HG03103 (cell line): ENCODE data around the gene OR7C2.
"Not testable (repeated sequence)": the region's sequence is repeated elsewhere in the genome, so short reads cannot be mapped to it uniquely, and the experiment has no call there.

Experiments used
- ATAC-seq: cut with Tn5 transposase; IDR thresholded peaks from one replicate; pipeline ENCODE4 v1.9.1; 2021; ENCODE audit warnings: low read depth; ENCODE audit not compliant: unreplicated experiment

OR7C2 gene

DNA sequence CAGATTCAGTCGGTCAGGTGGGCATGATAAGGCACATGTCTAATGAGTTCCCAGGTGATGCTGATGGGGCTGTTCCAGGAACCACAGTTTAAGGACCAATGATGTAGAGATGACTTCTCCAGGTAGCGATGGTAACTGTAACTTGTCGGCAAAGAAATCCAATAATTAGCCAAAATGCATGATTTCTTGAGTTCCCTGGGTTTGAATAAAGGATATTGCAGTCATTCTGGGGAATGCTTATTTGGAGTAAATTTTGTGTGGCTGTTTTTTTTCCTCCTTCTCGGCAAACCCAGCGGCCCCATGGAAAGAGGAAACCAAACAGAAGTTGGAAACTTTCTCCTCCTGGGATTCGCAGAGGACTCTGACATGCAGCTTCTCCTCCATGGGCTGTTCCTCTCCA, at the start of gene OR7C2:
OR7C2 (plus strand) TSS at position 301 of the 400 bp plus-strand sequence; CDS start at position 301, 0 bp downstream.
- ATAC-seq, result no peak

DNA sequence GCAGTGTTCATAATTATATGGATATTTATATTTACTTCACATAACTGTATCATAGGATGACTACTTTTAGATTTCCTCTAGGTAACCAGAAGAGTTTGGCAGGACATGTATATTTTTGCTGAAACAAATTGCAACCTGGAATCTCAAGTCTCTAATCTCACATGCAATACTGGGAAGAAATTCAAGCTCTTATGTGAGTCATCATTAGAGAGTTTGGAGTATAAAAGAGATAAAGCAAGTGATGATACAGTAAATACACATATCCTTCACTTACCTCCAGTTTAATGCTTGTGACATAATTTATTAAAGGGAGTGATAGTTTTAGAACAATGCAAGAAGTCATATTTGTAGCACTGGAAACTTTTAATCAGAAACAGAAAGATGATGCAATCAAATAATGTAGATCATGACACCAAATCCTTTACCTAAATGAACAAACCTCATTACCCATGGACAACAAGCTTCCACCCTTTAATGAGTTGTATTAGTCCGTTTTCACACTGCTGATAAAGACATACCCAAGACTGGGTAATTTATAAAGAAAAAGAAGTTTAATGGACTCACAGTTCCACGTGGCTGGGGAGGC, 39.5 kb upstream of the OR7C2 start:
- ATAC-seq, result no peak

DNA sequence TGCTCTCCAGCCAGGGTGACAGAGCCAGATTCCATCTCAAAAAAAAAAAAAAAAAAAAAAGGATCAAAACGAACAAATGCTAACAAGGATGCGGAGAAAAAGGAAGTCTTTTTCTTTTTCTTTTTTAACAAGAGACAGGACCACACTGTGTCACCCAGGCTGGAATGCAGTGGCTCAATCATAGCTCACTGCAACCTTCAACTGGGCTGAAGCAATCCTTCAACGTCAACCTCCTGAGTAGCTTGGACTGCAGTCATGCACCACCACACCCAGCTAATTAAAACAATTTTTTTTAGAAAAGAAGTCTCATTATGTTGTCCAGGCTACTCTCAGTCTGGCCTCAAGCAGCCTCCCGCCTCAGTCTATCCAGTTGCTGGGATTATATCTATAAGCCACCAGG, 34.6 kb upstream of the OR7C2 start:
- no peak for ATAC-seq

DNA sequence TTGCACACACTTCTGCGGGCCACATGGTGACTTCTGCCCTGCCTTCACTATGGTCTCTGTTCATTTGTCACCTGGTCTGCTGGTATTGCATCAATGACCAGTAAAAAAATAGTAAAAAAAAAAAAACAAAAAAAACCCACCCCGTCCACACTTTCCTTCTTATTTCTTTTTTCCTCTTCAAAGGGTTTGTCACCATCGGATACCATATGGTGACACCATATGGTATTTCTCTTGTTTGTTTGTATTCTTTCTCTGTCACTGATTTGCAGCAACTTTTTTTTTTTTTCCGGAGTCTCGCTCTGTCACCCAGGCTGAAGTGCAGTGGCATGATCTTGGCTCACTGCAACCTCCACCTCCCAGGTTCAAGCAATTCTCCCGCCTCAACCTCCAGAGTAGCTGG, 26.2 kb upstream of the OR7C2 start:
- ATAC-seq, result no peak

DNA sequence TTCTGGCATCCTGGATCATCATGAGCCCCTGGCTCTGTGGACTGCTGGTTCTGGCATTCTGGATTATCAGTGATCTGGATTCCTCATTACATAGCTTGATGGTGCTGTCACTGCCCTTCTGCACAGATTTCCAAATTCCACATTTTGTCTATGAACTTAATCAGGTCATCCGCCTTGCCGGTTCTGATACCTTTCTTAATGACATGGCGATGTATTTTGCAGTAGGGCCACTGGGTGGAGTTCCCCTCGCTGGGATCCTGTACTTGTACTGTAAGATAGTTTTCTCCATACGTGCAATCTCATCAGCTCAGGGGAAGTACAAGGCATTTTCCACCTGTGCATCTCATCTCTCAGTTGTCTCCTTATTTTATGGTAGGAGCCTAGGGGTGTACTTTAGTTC, 24.4 kb upstream of the OR7C2 start:
- no peak for ATAC-seq

DNA sequence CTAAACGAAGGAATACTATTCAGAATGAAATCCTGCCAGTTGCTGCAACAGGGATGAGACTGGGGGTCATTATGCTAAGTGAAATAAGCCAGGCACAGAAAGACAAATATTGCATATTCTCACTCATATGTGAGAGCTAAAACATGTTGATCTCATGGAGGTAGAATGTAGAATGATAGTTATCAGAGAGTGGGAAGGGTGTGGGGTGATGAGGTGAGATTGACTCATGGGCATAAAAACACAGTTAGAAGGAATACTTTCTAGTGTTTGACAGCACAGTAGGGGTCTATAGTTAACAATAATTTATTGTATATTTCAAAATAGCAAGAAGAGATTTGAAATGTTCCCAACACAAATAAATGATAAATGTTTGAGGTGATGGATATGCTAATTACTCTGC, 7.8 kb upstream of the OR7C2 start:
- no peak for ATAC-seq

DNA sequence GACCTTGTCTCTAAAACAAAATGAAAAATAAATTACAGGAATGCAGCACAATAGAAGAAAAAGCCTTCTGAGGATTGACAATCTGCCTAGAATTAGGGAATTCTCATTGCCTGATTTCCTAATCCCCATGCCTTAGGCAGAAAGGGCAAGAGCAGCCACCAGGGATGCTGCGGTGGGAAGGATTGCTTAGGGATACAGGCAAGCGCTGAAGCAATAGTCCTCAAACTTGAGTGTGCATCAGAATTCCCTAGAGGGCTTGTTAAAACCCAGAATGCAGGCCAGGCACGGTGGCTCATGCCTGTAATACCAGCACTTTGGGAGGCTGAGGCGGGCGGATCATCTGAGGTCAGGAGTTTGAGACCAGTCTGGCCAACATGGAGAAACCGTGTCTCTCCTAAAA, 1.0 kb upstream of the OR7C2 start:
- ATAC-seq, result no peak

DNA sequence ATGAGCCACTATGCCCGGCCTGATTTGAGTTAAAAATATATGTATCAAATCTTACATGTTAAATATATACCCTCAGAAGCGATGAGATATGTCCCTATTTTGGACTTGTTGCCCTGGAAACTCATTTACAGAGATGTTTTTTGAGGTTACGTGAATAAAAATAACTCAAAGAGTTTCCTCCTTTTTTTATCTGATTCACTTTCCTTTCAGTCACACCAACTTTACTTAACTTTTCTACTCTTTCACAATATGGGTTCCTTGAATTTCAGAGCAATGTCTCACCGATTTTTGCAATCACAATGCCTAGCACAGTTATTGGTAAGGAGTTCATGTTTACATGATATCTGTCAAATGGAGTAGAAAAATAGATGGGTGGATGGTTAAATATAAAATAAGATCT, 2.3 kb downstream of the OR7C2 start:
- no peak for ATAC-seq

DNA sequence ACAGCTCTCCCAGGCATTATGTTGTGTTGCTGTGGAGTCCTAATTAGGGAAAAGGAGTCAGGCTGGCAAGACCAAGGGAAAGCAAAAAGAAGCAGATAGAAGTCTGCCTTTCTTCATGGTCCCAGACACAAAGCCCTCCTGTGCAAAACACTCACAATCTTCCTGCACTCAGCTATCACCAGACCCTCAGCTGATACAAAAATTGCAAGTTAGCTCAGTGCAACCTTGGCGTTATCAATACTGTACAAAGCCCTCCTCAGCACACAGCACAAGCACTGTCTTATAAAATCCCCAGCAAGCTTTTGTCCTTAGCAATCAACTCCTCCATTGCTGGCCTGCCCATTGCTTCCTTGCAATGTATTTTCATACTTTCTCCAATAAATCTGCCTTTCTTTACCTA, 3.2 kb downstream of the OR7C2 start:
- no peak for ATAC-seq

DNA sequence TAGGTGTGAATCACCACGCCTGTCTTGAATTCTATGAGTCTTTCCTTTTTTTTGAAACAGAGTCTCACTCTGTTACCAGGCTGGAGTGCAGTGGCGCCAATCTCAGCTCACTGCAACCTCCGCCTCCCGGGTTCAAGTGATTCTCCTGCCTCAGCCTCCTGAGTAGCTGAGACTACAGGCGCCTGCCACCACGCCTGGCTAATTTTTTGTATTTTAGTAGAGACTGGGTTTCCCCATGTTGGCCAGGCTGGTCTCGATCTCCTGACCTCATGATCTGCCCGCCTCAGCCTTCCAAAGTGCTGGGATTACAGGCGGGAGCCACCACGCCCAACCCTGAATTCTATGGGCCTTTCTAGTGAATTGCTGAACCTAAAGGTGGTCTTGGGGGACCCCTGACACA, 8.1 kb downstream of the OR7C2 start:
- ATAC-seq, result not testable (repeated sequence)

DNA sequence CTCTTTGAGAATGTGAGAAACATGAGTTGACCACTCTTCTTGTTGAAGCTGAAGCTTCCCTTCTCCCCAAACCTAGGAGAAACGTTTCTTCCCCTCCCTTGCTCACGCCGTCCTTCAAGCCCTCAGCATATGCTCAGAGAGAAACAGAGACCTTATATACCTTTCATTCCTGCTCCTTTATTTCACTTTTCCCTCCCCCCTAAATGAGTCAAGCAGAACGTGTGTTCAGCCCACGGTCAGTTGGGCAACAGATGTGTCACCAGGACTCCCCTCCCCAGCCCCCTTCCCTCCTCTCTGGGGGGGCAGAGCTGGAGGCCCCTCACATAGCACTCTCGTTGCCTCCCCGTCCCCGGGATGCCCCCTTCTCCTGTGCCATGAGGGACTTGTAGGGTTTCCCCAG, 8.6 kb downstream of the OR7C2 start:
- no peak for ATAC-seq

DNA sequence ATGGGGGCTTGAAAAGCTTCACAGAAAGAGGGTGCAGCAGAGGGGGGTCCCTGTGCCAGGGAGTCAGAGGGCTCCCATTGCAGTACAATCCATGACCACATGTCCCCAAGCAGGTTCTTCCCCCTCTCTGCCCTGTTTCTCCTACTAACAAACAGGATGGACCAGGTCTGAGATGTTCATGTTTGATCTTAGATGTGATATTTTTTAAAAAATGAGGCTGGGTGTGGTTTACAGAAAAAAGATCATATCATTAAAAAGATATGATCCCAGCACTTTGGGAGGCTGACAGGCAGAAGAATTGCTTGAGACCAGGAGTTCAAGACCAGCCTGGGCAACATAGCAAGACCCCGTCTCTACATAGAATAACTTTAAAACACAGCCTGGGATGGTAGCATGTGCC, 9.1 kb downstream of the OR7C2 start:
- no peak for ATAC-seq

DNA sequence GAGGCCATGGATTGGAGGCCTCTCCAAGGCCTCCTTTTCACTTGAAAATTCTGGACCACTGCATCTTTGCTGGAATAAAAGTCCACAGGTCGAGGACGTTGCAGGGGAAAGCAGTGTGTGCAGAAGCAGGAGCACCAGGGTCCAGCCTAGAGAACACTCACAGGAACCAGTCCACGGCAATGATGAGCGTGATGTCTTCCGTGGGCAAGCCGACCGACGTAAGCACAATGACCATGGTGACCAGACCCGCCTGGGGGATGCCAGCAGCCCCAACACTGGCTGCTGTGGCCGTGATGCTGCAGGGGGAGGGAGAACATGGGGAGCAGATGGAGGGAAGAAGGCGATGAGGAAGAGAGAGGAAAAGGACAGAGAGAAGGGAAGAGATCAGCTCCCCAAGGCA, 11.5 kb downstream of the OR7C2 start:
- ATAC-seq, result no peak

DNA sequence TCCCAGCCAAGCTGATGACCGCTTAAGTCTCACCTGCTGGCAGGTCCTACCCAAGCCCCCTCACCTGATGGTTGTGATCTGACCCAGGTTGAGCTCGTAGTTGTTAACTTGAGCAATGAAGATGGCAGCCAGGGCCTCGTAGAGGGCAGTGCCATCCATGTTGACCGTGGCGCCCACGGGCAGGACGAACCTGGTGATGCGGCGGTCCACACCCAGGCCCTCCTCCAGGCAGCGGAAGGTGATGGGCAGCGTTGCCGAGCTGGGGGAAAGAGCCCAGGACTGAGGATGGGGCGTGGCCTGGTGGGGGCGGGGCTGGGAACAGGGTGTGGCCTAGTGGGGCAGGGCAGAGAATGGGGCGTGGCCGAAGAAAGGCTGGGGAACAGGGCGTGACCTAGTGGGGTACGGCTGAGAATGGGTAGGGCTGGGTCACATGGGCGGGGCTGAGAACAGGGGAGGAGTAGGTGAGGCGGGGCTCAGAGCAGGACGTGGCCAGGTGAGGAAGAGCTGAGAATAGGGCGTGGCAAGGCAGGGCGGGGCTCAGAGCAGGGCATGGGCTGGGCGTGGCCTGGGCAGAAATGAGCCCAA, 12.9 kb downstream of the OR7C2 start:
- no peak for ATAC-seq

DNA sequence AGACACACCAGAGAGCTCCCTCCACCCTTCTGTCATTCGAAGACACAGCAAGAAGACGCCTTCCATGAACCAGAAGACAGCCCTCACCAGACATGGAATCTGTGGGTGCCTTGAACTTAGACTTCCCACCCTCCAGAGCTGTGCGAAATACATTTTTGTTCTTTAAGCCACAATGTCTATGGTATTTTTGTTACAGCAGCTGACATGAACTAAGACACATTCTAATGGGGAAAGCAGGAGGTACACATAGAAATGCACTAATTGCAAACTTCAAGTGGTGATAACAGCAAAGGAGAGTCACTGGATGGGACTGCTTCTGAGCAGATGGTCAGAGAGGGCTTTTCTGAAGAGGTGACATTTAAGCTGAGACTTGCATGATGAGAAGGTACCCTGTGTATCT, 16.2 kb downstream of the OR7C2 start:
- ATAC-seq, result no peak

DNA sequence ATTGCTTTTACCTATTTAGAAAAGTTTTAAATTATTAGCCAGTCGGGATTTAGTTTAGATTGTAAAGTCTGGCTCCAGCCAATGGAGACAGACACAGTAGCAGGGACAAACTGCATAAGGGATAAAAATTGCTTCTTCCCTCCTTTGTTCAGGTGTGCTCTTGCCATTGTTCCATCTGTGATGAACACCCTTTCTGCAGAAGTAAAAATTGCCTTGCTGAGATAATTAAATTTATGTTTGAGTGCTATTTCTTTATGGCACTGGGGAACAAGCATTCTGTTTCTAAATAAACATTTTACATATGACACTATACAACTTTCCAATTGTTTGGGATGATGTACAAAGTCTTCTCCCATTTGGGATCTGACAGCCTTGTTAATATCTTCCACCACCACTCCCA, 18.0 kb downstream of the OR7C2 start:
- no peak for ATAC-seq

DNA sequence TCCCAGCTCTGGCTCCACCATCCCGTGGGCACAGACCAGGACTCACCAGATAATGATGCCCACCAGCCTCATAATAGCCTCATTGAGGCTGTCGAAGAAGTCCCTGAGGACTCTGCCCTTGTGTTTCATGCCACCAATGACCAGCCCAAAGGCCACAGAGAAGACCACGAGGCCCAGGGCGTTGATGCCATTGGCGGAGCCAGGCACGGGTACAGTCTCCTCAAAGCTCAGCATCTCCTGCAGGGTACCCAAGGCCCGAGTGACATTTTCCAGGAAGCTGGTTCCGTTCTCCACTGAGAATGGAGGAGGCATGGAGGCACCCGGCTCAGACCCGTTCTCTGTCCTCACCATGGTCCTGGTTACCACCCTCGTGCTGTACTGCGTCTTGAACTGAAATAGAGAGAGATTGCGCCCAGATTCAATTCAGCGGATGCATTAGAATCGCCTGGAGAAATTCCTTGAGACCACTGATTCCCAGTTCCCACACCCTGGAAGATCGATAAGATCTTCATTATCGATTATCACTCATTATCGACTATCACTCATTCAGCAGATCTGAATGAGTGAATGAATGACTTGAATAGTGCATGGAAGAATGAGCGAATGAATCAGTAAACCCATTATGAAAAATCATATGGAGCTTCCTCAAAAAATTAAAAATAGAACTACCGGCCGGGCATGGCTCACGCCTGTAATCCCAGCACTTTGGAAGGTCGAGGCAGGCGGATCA, 20.8 kb downstream of the OR7C2 start:
- no peak for ATAC-seq

DNA sequence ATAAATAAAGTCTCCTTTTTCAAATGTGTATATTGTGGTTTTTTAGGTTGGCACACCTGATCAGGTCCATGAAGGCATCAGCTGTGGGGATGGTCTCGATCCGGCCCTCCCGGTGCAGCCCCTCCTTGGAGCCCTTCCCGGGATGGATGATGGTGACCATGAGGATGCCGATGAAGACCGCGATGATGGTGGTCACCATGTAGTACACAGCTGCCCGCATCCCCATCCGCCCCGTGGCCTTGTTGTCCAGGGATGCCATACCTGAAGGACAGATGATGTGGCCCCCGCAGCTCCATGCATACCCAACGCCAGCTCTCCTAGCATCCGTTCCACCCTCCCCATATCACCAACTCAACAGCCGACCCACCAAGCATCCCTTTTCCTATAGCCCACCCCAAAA, 27.0 kb downstream of the OR7C2 start:
- no peak for ATAC-seq

DNA sequence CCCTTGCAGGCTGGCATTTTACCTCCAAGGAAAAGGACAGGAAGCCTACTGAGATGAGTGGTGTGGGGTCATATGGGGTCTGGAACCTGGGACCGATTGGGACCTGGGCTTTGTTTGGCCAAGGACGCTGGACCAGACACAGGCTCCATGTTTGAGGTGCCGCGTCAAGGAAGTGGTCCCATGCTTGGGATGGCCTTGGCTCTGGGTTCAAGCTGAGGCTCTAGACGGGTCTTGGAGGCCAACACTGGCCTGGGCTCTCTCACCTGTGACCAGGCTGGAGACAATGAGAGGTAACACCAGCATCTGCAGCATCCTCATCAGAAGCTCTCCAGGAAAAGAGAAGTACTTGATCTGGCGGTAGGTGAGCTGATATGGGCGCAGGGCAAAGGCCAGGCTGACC, 30.2 kb downstream of the OR7C2 start:
- no peak for ATAC-seq

DNA sequence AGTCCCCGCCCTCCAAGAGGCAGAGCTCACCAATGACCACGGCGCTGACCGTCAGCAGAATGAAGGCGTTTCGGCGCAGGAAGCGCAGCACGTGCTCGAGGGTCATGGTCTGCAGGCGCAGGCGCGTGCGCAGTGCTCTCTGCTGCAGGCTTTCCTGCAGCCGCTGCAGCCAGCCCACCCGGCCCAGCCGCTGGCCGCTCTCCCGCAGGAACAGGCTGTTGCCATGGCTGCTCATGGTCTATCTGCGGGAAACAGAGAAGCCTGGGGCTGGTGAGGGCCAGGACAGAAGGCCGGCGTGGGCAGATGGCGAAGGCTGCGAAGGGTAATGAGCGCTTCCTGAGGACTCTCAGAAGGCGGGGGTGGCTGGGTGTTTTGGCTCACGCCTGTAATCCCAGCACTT, 31.4 kb downstream of the OR7C2 start:
- no peak for ATAC-seq

DNA sequence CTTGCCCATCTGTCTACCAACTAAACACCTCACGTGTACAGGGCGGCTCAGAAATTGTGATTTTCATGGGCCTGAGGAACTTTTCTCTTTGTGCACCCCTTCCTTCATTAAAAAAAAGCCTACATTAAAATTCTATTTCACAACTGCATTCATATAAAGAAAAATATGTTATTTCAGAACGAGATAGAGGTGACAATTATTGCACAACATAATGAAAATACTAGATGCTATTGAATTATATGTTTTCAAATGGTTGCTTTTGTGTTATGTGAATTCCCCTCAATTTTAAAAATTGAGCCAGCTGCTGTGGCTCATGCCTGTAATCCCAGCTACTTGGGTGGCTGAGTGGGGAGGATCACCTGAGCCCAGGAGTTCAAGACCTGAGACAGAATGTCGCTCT, 33.2 kb downstream of the OR7C2 start:
- no peak for ATAC-seq

DNA sequence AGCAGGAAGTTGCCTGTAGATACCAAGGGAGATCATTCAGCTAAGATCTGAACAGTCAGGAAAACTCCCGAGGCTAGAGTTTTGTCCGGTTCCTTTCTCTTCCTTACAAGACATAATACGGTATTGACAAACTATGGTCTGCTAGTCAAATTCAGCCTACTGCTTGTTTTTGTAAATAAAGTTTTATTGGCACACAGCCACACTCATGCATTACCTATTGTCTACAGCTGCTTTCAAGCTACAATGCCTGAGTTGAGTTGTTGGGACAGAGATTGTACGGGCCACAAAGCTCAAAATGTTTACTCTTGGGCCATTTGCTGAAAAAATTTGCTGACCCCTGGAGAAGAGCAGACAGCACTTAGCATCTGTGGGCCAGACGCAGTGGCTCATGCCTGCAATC, 35.8 kb downstream of the OR7C2 start:
- no peak for ATAC-seq
